Endometrium (tissue), 2 donors: ENCODE measurements around the gene TENM3.
"Not testable (repeated sequence)": the region's sequence is repeated elsewhere in the genome, so short reads cannot be mapped to it uniquely, and the experiment has no call there.

ENCODE experiments used
- FAIRE-seq: peaks from 2 replicates; lab custom pipeline; 2012; peaks lifted over from hg19 to GRCh38; lab: Jason Lieb, UNC
- donor health status: control.
- donor health status: control.

The TENM3 gene

DNA sequence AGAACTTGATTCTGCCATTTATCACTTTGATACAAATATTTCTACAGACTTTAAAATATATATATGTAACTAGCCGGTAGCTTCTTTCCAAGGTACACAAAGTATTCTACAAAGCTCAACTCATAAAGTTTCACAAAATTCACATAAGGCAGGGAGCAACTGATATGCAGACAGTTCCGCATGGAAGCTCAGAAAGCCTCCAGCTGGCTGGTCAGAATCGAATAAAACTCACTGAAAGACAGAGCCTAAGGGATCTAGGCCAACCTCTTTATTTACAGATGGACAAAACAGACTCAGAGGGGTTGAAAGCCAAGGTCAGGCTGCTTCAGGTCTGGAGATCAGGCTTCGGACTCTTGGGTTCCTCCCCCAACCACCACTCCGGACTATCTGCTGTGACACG lies 543.8 kb downstream of the TENM3 start:
- no peak for FAIRE-seq

DNA sequence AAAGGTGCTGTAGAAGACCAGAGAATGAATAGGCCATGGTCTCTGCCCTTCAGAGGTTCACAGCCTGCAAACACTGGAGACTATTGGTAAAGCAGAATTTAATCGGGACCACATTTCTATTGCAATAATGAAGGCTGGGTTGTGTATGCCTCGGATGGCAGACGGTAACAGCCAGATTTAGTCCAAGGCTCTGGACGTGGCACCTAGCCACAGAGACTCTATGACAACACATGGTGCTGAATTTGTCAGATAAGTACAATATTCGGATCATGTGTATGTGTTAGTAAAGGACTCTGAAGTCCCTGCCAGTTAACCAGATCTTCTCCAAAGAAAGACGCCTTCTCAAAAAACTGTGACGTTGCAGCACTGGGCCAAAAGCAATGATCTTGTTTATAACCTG lies 545.0 kb downstream of the TENM3 start:
- FAIRE-seq: no peak

DNA sequence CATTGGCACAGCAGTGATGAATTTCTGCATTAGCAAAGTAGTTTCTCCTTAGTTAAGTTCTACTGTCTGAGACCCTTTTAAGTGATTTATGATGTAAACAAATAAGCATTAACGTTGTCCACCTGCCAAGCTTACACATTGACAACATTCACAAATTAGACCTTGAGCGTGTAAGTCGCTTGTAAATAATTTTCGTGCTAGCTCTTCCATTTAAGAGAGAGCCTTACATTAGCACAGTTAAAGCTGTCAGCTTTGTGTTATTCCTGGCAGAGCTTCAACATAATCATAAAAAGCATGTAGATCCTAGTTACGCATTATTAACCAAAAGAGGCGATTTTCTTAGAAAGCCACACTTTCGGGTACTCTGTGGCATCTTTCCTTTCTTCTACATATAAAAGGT lies 546.3 kb downstream of the TENM3 start:
- no peak for FAIRE-seq

- FAIRE-seq: no peak
Observed at GRCh38 chr4:182795446-182796238, 552.4 kb downstream of the TENM3 start.

- no peak for FAIRE-seq
Observed at GRCh38 chr4:182799515-182800215, 556.5 kb downstream of the TENM3 start.

- FAIRE-seq: no peak
Observed at GRCh38 chr4:182800216-182800515, 557.0 kb downstream of the TENM3 start.

- FAIRE-seq: no peak
Observed at GRCh38 chr4:182801636-182802035, 558.4 kb downstream of the TENM3 start.

DNA sequence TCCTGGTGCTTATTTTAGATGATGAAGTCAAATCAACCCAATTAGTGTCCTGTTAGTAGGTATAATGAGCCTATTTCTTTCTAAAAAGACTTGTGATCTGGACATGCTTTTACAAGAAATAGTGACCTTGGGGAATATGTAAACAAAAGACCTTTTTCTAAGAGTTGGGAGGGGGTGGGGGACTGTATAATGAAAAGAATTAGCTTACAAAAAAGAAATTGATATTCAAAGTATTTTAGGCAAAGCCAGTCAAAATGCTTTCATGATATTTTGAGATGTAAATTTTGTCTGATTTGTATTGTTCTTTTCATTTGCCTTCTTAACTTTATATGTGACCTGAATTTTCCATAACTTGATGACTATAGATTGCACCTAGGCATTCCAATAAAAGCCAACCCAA lies 559.4 kb downstream of the TENM3 start:
- no peak for FAIRE-seq

DNA sequence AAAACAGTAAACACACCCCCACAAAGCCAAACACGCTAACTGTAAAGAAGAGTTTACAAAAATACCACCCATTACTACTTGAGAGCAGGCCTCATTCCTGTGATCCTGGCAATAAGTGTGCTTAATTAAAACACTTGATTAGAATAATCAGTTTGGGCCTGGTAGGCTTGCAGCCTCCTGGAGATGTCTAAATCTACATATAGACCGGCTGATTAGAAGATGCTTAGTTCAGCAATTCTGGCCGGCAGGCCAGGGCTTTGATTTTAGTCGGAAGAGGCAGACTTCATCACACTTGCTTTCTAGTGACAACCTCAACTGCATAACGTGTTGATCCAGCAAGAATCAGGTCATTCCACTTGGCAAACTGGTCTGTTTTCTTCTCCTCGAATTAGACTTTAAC lies 560.0 kb downstream of the TENM3 start:
- no peak for FAIRE-seq

GRCh38 chr4:182804131-182804530 lies 560.9 kb downstream of the TENM3 start:
- no peak for FAIRE-seq

- no peak for FAIRE-seq
Observed at GRCh38 chr4:182805321-182805720, 562.1 kb downstream of the TENM3 start.

DNA sequence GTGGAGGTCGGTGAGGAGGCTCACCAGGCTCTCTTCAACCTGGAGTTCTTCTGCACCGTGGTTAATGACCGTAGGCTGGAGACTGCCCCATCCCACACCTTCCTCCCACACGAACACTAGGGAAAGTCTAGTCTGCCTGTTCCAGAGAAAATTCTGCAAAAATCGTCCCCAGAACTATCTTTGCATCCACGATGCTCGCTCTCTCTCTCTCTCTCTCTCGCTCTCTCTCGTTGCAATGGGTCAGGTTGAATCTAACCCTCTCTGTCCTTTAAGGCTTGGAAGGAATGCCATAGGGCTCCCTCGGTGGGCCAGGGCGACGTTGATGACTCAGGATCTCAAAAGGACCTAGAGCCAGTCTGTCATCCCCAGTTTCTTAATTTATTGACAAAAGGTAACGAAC lies 562.5 kb downstream of the TENM3 start:
- FAIRE-seq: no peak

DNA sequence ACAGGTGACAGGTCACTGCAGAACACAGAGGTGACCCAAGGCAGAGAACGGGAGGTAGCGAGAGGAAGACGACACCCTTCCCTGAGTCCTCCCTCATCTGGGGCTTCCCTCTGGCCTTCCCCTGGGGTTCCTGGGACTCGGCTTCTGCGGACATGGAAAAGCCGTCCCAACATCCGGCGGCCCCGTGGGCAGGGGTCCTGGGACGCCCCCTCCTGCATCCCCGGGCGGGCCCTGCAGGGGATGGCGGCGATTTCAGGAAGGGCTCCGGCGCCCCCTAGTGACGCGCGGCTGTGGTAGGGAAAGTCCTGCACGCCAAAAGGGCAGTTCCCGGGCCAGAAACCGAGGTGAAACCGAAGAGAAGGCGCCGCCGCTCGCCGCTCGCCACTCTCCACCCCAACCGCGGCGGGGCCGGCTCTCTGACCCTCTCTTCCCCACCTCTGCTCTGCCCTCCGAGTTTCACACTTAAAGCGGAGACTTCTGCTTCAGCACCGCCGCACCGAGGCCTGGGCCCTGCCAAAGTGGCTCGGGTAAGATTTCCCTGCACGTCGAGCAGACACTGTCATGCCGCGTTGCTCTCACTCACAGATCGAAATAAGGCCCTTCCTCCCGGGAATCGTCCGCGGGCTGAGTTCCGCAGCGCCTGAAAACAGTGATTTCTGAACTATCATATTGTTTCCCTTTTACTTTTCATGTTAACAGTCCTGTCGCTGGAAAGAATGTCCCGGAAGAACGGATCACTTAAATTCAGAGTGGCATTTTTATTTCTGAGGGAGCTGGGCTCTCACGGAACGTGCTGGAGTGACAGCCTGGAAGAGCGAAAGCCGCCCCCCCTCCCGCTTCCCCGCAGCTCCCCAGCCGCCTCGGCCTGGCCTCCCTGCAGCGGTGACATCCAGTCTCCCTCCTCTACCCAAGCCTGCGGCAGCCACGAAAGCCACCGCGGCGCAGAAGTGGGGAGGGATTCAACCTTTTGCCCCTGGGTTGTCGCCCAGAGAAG lies 563.4 kb downstream of the TENM3 start:
- no peak for FAIRE-seq

DNA sequence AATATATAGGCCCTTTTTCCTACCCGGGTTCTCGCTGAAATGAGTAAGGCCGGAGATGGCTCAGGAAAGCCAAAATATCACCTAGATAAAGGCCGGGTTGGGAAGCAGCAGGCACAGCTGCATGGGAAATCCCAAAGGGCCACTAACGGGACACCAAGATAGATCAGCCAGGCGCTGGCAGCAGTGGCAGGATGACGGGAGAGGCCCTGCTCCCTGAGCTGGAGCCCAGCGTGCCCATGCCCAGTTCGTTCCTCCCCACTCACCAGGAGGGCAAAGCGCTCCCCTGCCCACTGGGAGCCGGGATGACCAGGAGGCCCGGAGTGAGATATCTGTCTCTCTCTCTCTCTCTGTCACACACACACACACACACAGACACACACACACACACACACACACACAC lies 564.1 kb downstream of the TENM3 start:
- FAIRE-seq: no peak

DNA sequence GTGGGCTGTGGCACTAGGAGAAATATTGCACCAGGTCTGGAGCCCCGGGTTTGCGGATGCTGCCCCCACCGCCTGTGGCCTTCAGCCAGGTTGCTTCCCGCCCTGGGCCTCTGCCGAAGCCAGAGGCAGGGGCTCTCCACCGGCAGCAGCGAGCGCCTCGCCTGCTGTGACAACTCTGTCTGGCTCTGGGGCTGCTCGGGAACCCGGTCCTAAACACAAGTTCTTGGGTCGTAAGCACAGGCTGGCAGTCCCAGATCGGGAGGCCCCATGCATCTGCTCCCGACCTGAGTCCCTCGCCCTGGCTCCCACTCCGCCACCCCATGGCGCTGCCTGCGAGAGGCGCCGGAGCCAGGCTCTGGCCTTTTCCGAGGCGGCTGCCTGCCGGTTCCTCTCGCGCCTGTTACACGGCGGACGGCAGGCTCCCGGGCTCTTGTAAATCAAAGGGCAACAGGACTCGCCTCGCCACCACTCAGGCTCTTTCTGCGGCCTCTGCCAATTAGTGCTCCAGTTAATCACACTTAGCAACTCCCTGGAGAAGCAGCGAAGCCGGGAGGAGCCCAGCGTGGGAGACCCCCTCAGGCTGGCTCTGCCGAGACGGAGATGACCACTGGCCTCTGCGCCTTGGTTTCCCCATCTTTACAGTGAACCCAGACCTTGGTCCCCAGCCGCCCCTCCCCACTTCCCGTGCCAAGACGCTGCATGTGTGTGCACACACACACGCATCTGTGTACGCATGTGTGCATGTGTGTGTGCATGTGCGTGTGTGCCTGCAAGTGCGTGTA lies 564.8 kb downstream of the TENM3 start:
- no peak for FAIRE-seq

DNA sequence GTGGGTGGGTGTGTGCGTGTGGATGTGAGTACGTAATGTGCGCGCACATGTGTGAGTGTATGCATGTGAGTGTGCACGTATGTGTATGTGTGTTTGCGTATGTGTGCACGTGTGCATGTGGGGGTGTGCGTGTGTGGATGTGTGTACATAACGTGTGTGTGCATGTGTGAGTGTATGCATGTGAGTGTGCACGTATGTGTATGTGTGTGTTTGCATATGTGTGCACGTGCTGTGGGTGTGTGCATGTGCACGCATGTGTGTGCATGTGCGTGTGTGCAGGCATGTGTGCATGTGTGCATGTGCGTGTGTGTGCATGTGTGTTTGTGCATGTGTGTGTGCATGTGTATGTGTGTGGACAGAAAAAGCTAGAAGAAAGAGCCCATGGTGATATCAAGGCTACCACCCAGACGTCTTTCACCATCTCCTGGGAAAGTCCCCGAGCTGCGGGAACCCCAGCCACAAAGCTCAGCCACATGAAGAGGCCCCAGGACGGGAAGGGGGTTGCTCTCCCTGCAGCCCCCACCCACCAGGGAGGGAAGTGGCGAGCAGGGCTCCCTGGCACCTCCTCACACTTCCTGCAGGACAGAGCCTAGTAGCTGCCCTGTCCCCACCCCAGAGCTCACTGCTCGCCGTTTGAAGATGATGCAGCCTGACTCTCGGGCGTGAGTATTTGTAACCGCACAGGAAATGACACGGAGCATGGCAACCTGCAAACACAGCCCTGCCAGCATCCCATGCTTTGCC lies 565.6 kb downstream of the TENM3 start:
- no peak for FAIRE-seq

DNA sequence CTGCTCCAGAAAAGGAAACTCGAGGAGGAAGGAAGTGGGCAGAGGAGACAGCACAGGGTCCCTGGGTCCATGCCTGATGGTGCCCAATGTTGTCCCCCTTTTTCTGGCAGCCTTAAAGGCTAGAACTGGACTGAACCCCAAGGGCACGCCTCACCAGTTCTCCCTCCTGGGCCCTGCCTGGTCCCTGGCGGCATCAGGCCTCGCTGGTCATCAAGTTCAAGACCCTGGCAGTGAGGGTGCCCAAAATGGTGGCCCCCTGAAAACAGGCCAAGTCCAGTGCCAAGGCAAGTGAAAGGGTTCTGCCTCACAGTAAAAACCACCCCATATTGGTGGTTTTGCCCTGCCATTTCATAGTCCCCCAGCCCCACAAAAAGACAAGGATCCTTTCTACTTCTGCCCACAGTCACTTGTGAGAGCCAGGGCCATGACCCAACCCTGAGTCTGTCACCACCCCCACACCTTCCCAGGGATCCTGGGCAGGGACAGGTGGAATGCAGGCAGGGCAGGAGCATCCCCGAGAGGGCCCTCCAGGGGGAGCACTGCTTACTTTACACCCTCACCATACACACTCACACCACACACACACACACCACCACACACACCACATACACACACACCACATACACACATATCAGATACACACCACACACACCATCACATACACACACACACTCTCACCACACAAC lies 566.4 kb downstream of the TENM3 start:
- no peak for FAIRE-seq

- FAIRE-seq: no peak
Observed at GRCh38 chr4:182810103-182810615, 567.0 kb downstream of the TENM3 start.

- FAIRE-seq: no peak
Observed at GRCh38 chr4:182812916-182813315, 569.7 kb downstream of the TENM3 start.

DNA sequence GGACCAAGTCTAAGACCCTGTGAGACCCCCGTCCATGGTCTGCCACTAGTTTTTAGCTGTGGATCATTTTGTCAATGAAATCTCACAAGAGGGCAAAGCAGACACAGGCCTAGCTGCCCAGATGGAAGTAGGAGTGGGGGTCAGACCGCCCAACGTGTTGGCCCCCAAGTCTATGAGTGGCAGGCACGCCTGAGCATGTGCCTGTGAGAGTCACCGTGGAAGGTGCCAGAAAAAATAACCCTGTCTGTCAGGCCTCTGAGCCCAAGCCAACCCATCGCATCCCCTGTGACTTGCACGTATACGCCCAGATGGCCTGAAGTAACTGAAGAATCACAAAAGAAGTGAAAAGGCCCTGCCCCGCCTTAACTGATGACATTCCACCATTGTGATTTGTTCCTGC lies 570.9 kb downstream of the TENM3 start:
- FAIRE-seq: not testable (repeated sequence)
